A549 (cell line): ENCODE measurements around the gene TTYH3. TPM values are rescaled to one million over a fixed set of nuclear protein-coding genes. Genes with fewer than 3 reads are reported as not detected.
"Not testable (repeated sequence)": the region's sequence is repeated elsewhere in the genome, so short reads cannot be mapped to it uniquely, and the experiment has no call there.

Experiments
- ATAC-seq, 2 experiments: fragments of 200-7000 bp in 1 of 2; fragments of >200 bp in 1 of 2; cut with Nextera tagmentation in 1 of 2; cut with Tn5 transposase in 1 of 2; 3 replicates each; pipeline versions ENCODE4 v1.8.0 to v1.9.1; 2018 to 2020; ENCODE audit warnings: mild to moderate bottlenecking in 1 of 2, moderate library complexity in 1 of 2
- CTCF ChIA-PET: fragments of 300-600 bp; sonication (Branson Sonifier 250); formaldehyde crosslinking; extraction: SDS; loops from one replicate; lab custom pipeline; 2021; ENCODE audit warnings: antibody characterized with exemption, inconsistent platforms; lab: Yijun Ruan, JAX
- POLR2A ChIA-PET: fragments of 350-600 bp; formaldehyde crosslinking; extraction: SDS; loops from one replicate; lab custom pipeline; 2021; ENCODE audit warnings: antibody characterized with exemption, inconsistent platforms; lab: Yijun Ruan, JAX
- DNase-seq, 2 experiments: peaks; one replicate each; pipeline versions ENCODE4 v3.0.0 to v3.0.0-alpha.2; 2011 to 2016; ENCODE audit warnings: low read depth in 1 of 2, low spot score in 1 of 2
- FAIRE-seq: peaks from 2 replicates; lab custom pipeline; 2011; peaks lifted over from hg19 to GRCh38; lab: Jason Lieb, UNC
- H3K27ac ChIP-seq, 2 experiments: fragments of >200 bp; sonication (Bioruptor Twin); formaldehyde crosslinking; 3 replicates each; pipeline ENCODE4 v1.5.1; 2016 to 2017
- H3K4me1 ChIP-seq: fragments of >200 bp; sonication (Bioruptor Twin); formaldehyde crosslinking; 3 replicates; pipeline ENCODE4 v1.6.1; 2016
- H3K4me2 ChIP-seq: fragments of >200 bp; sonication (Bioruptor Twin); formaldehyde crosslinking; 3 replicates; pipeline ENCODE4 v1.6.1; 2016
- H3K4me3 ChIP-seq: fragments of >200 bp; sonication (Bioruptor Twin); formaldehyde crosslinking; 3 replicates; pipeline ENCODE4 v1.5.1; 2016
- H3K9me3 ChIP-seq: fragments of >200 bp; sonication (Bioruptor Twin); formaldehyde crosslinking; 3 replicates; pipeline ENCODE4 v1.6.1; 2016
- BCL3 ChIP-seq: fragments of >200 bp; sonication (Bioruptor Twin); formaldehyde crosslinking; IDR thresholded peaks from 3 replicates; pipeline ENCODE4 v1.6.1; 2016
- BHLHE40 ChIP-seq: IDR thresholded peaks from 2 replicates; pipeline ENCODE4 v1.6.1; 2012; ENCODE audit warnings: low read depth, low read length, inconsistent platforms
- CBX2 ChIP-seq: fragments of 200-600 bp; sonication (generic); IDR thresholded peaks from 2 replicates; pipeline ENCODE4 v1.6.1; 2016; ENCODE audit warnings: low read depth, mild to moderate bottlenecking, borderline replicate concordance
- CHD2 ChIP-seq: fragments of 150-350 bp; IDR thresholded peaks from 2 replicates; pipeline ENCODE4 v1.6.1; 2014; ENCODE audit warnings: low read length; ENCODE audit not compliant: partially characterized antibody
- EHF ChIP-seq: fragments of 250-450 bp; sonication (Bioruptor Pico); IDR thresholded peaks from 2 replicates; pipeline ENCODE4 v1.5.0; 2020; ENCODE audit warnings: mild to moderate bottlenecking
- EHMT2 ChIP-seq: fragments of 200-600 bp; sonication (generic); IDR thresholded peaks from 2 replicates; pipeline ENCODE4 v1.6.1; 2016; ENCODE audit warnings: antibody characterized with exemption, low read depth, mild to moderate bottlenecking, moderate library complexity
- ESRRA ChIP-seq: fragments of 150-350 bp; IDR thresholded peaks from 2 replicates; pipeline ENCODE4 v1.6.1; 2014; ENCODE audit warnings: mild to moderate bottlenecking, low read length, borderline replicate concordance
- FOSB ChIP-seq: fragments of 250-450 bp; sonication (Bioruptor Pico); IDR thresholded peaks from 2 replicates; pipeline ENCODE4 v1.5.0; 2020; ENCODE audit warnings: mild to moderate bottlenecking, moderate library complexity
- FOXS1 ChIP-seq: fragments of 250-450 bp; sonication (Bioruptor Pico); IDR thresholded peaks from 2 replicates; pipeline ENCODE4 v1.5.0; 2020; ENCODE audit warnings: mild to moderate bottlenecking, moderate library complexity
- HDAC2 ChIP-seq: fragments of 200-600 bp; sonication (generic); IDR thresholded peaks from 2 replicates; pipeline ENCODE4 v1.6.1; 2016
- JUN ChIP-seq, 2 experiments: fragments of >200 bp; sonication (Bioruptor Twin); formaldehyde crosslinking; IDR thresholded peaks; 2 replicates in 1 of 2; 3 replicates in 1 of 2; pipeline ENCODE4 v1.6.1; 2016 to 2017
- MAX ChIP-seq: IDR thresholded peaks from 2 replicates; pipeline ENCODE4 v1.6.1; 2012
- MYC ChIP-seq: IDR thresholded peaks from 2 replicates; pipeline ENCODE4 v1.6.1; 2012; ENCODE audit warnings: mild to moderate bottlenecking, inconsistent platforms, low read length, improper control_type of control experiment, borderline replicate concordance
- NR3C1 ChIP-seq: fragments of >200 bp; sonication (Bioruptor Twin); formaldehyde crosslinking; IDR thresholded peaks from 3 replicates; pipeline ENCODE4 v1.6.1; 2017
- RAD21 ChIP-seq, 2 experiments: fragments of >200 bp in 1 of 2; sonication (Bioruptor Twin) in 1 of 2; formaldehyde crosslinking in 1 of 2; IDR thresholded peaks in 1 of 2; conservative IDR thresholded peaks in 1 of 2; 2 replicates in 1 of 2; 3 replicates in 1 of 2; pipeline ENCODE4 v1.6.1; 2012 to 2018; ENCODE audit warnings: inconsistent platforms in 1 of 2
- RNF2 ChIP-seq: fragments of 200-600 bp; sonication (generic); IDR thresholded peaks from 2 replicates; pipeline ENCODE4 v1.6.1; 2016; ENCODE audit warnings: low read depth, mild to moderate bottlenecking, antibody characterized with exemption, moderate library complexity, borderline replicate concordance
- TFCP2L1 ChIP-seq: fragments of 250-450 bp; sonication (Bioruptor Pico); IDR thresholded peaks from 2 replicates; pipeline ENCODE4 v1.5.0; 2021; ENCODE audit warnings: mild to moderate bottlenecking
- USF2 ChIP-seq: fragments of 450-650 bp; IDR thresholded peaks from 2 replicates; pipeline ENCODE4 v1.6.1; 2014; ENCODE audit warnings: antibody characterized with exemption
- ZSCAN20 ChIP-seq: fragments of 250-450 bp; sonication (Bioruptor Pico); IDR thresholded peaks from 2 replicates; pipeline ENCODE4 v1.8.0; 2022; ENCODE audit warnings: mild to moderate bottlenecking, moderate library complexity
- WGBS: methylation state at CpG from one replicate; pipeline ENCODE4 v1.1.6; 2017; ENCODE audit errors: missing lambda C conversion rate; 5-methylcytosine and 5-hydroxymethylcytosine counted together
- polyA plus RNA-seq, 4 experiments: library from polyadenylated mRNA; depleted of rRNA in 3 of 4; stranded (reverse); fragments of >200 nt; fragmentation: RNase III in 1 of 4; extraction: RNeasy Plus Mini Kit Qiagen cat#74134 plus additional on column Dnase treatment in 1 of 4; gene quantifications; 2 replicates in 3 of 4; 3 replicates in 1 of 4; pipeline ENCODE4 v1.2.3, GENCODE V29; 2011 to 2017

The TTYH3 gene
- polyA plus RNA-seq, 2 of the 4 experiments (the other 2 are of a cell fraction): 11.3 to 43.6 TPM

GRCh38 chr7:2693420-2694121 lies 61.8 kb downstream of the TTYH3 start:
- 0 out of 6 replicates have a peak overlapping the region, but pooled peaks of 1 of the 2 experiments have one; percentile 29 for H3K27ac ChIP-seq
- ATAC-seq, DNase-seq, H3K4me1 ChIP-seq, FAIRE-seq, POLR2A ChIA-PET, H3K9me3 ChIP-seq, H3K4me2 ChIP-seq, H3K4me3 ChIP-seq: not testable (repeated sequence)
- 86% methylated on average over 18 of the region's 19 CpGs for WGBS
- CTCF ChIA-PET: interaction anchor here (1.0 to 5.4 kb wide), 5 partner anchors 10 to 225 kb away, joined by 4 to 38 read pairs (median 6); no protein-coding TSS in a partner anchor

- H3K4me3 ChIP-seq, H3K4me2 ChIP-seq, POLR2A ChIA-PET, ATAC-seq, H3K4me1 ChIP-seq, DNase-seq, FAIRE-seq, H3K9me3 ChIP-seq: not testable (repeated sequence)
- CTCF ChIA-PET: interaction anchor here (1.0 to 5.4 kb wide), 5 partner anchors 9 to 225 kb away, joined by 4 to 38 read pairs (median 6); no protein-coding TSS in a partner anchor
- 79% methylated on average over 8 of the region's 8 CpGs for WGBS
- 0 out of 6 replicates have a peak overlapping the region, but pooled peaks of 1 of the 2 experiments have one; percentile 29 for H3K27ac ChIP-seq
These were observed 62.3 kb downstream of the TTYH3 start for GRCh38 chr7:2694122-2694436.

- no peak for DNase-seq
- Histone ChIP-seq H3K4me1 (no peaks in the 10 kb centered on the region), H3K27ac (no peak overlapping the region), H3K4me2 (no peak overlapping the region), H3K4me3 (no peak overlapping the region), H3K9me3 (no peaks in the 10 kb centered on the region)
- ChIA-PET CTCF (interaction anchor here (0.6 to 7.5 kb wide), 4 partner anchors 8 to 188 kb away, joined by 3 to 41 read pairs (median 18); no protein-coding TSS in a partner anchor), POLR2A (no interaction called here)
- 62% methylated on average over 18 of the region's 18 CpGs for WGBS
- ATAC-seq: no peak
- TF ChIP-seq HDAC2: no peak
- TF ChIP-seq BHLHE40: no peak
- FAIRE-seq: no peak
These were observed 66.9 kb downstream of the TTYH3 start for GRCh38 chr7:2698581-2699288.

- FAIRE-seq (no peak), DNase-seq (no peak), ATAC-seq (no peak)
- TF ChIP-seq MYC: no peak
- no peak for TF ChIP-seq JUN (IDR thresholded peaks at IDR 0.05)
- TF ChIP-seq FOXS1 (CRISPR knock-in tag): no peak
- no peak for TF ChIP-seq NR3C1
- TF ChIP-seq MAX: no peak
- TF ChIP-seq ESRRA: no peak
- no peak for TF ChIP-seq BCL3
- TF ChIP-seq FOSB: no peak
- no peak for TF ChIP-seq USF2
- no peak for TF ChIP-seq EHF (CRISPR knock-in tag)
- TF ChIP-seq CHD2: no peak
- no peak for TF ChIP-seq EHMT2
- no peak for TF ChIP-seq TFCP2L1 (CRISPR knock-in tag)
- no peak for TF ChIP-seq CBX2
- TF ChIP-seq RAD21 (conservative IDR thresholded peaks at IDR 0.05 in 1 of 2, IDR thresholded peaks at IDR 0.05 in 1 of 2): no peak
- TF ChIP-seq RNF2: no peak
- TF ChIP-seq ZSCAN20 (CRISPR knock-in tag): no peak
- no peak overlapping the region for H3K4me3 ChIP-seq
- CTCF ChIA-PET: interaction anchor here (0.6 to 7.5 kb wide), 5 partner anchors 9 to 187 kb away, joined by 3 to 41 read pairs (median 4); no protein-coding TSS in a partner anchor
- H3K4me2 ChIP-seq: no peak overlapping the region
- no peaks in the 10 kb centered on the region for H3K4me1 ChIP-seq
- H3K27ac ChIP-seq: no peak overlapping the region
- H3K9me3 ChIP-seq: no peaks in the 10 kb centered on the region
- POLR2A ChIA-PET: interaction anchor here (0.7 kb wide), 1 partner anchor 647 kb away, joined by 5 read pairs; no protein-coding TSS in a partner anchor
- WGBS: 72% methylated on average over 9 of the region's 15 CpGs
These were observed 67.5 kb downstream of the TTYH3 start for GRCh38 chr7:2699289-2699620.
